ENCODE data around the gene TCOF1. TPM values are rescaled to one million over a fixed set of nuclear protein-coding genes. Genes with fewer than 3 reads are reported as not detected.

Gene TCOF1
- total RNA-seq, 2 experiments from 2014 or later = 79.0 to 81.3 TPM

- DNase-seq (no peak), ATAC-seq (no peak)
- Mint-ChIP-seq H3K36me3 (ENCODE audit: low read depth) (peaks cover 60% of the 10 kb centered on the region), H3K9me3 (ENCODE audit: insufficient read depth) (no peaks in the 10 kb centered on the region), H3K4me3 (no peak overlapping the region), H3K4me1 (ENCODE audit: low read depth) (peaks cover 39% of the 10 kb centered on the region), H3K27ac (no peak overlapping the region), H3K27me3 (ENCODE audit: low read depth) (no peaks in the 10 kb centered on the region)
- ChIA-PET POLR2A (interaction anchor here (0.5 kb wide), 1 partner anchor 10 kb away, joined by 4 read pairs; no protein-coding TSS in a partner anchor), CTCF (interaction anchor here (1.9 kb wide), 1 partner anchor 45 kb away, joined by 4 read pairs; no protein-coding TSS in a partner anchor)
Observed at GRCh38 chr5:150443242-150444075, 86.0 kb downstream of the TCOF1 start.

- Mint-ChIP-seq H3K9me3 (ENCODE audit: insufficient read depth) (no peaks in the 10 kb centered on the region), H3K27ac (no peak overlapping the region), H3K27me3 (ENCODE audit: low read depth) (no peaks in the 10 kb centered on the region), H3K4me1 (ENCODE audit: low read depth) (peaks cover 39% of the 10 kb centered on the region), H3K4me3 (no peak overlapping the region), H3K36me3 (ENCODE audit: low read depth) (peaks cover 69% of the 10 kb centered on the region)
- CTCF ChIA-PET = interaction anchor here (1.2 kb wide), 1 partner anchor 9 kb away, joined by 6 read pairs; no protein-coding TSS in a partner anchor
- ATAC-seq = no peak
- no peak for DNase-seq
- POLR2A ChIA-PET = no interaction called here
Observed at GRCh38 chr5:150444770-150445169, 87.3 kb downstream of the TCOF1 start.

- no peak for ATAC-seq
- POLR2A ChIA-PET = interaction anchor here (1.5 kb wide), 1 partner anchor 34 kb away, joined by 12 read pairs; the partner anchor contains the start of gene CD74
- H3K27me3 Mint-ChIP-seq (ENCODE audit: low read depth) = no peaks in the 10 kb centered on the region
- no peak overlapping the region for H3K4me3 Mint-ChIP-seq
- H3K36me3 Mint-ChIP-seq (ENCODE audit: low read depth) = peaks cover 71% of the 10 kb centered on the region
- CTCF ChIA-PET = interaction anchor here (0.8 to 1.4 kb wide), 4 partner anchors 8 to 33 kb away, joined by 3 to 6 read pairs (median 4); partner anchors contain the start of gene CD74
- no peak for DNase-seq
- H3K4me1 Mint-ChIP-seq (ENCODE audit: low read depth) = peaks cover 45% of the 10 kb centered on the region
- no peaks in the 10 kb centered on the region for H3K9me3 Mint-ChIP-seq (ENCODE audit: insufficient read depth)
- peak overlapping the region; percentile 50 for H3K27ac Mint-ChIP-seq
Observed at GRCh38 chr5:150446088-150446487, 88.6 kb downstream of the TCOF1 start.

- DNase-seq = no peak
- CTCF ChIA-PET = interaction anchor here (0.8 to 1.4 kb wide), 3 partner anchors 9 to 34 kb away, joined by 3 to 5 read pairs (median 3); partner anchors contain the start of gene CD74
- H3K27ac Mint-ChIP-seq = peak overlapping the region; percentile 50
- ATAC-seq = no peak
- H3K4me3 Mint-ChIP-seq = no peak overlapping the region
- H3K4me1 Mint-ChIP-seq (ENCODE audit: low read depth) = peaks cover 45% of the 10 kb centered on the region
- no peaks in the 10 kb centered on the region for H3K27me3 Mint-ChIP-seq (ENCODE audit: low read depth)
- POLR2A ChIA-PET = interaction anchor here (1.5 kb wide), 1 partner anchor 35 kb away, joined by 12 read pairs; the partner anchor contains the start of gene CD74
- H3K9me3 Mint-ChIP-seq (ENCODE audit: insufficient read depth) = no peaks in the 10 kb centered on the region
- peaks cover 70% of the 10 kb centered on the region for H3K36me3 Mint-ChIP-seq (ENCODE audit: low read depth)
Observed at GRCh38 chr5:150446583-150446982, 89.1 kb downstream of the TCOF1 start.

- H3K27me3 Mint-ChIP-seq (ENCODE audit: low read depth) = no peaks in the 10 kb centered on the region
- POLR2A ChIA-PET = interaction anchor here (1.5 kb wide), 1 partner anchor 35 kb away, joined by 12 read pairs; the partner anchor contains the start of gene CD74
Observed at GRCh38 chr5:150447188-150447587, 89.7 kb downstream of the TCOF1 start.

GRCh38 chr5:150448334-150448733 is 90.8 kb downstream of the TCOF1 start:
- H3K27ac Mint-ChIP-seq = peak overlapping the region; percentile 99
- CTCF ChIA-PET = interaction anchor here (1.0 to 1.1 kb wide), 2 partner anchors 37 to 97 kb away, joined by 3 read pairs; no protein-coding TSS in a partner anchor
- H3K9me3 Mint-ChIP-seq (ENCODE audit: insufficient read depth) = no peaks in the 10 kb centered on the region
- ATAC-seq (no peak), DNase-seq (no peak)
- no peaks in the 10 kb centered on the region for H3K27me3 Mint-ChIP-seq (ENCODE audit: low read depth)
- peaks cover 41% of the 10 kb centered on the region for H3K4me1 Mint-ChIP-seq (ENCODE audit: low read depth)
- POLR2A ChIA-PET = no interaction called here
- peak overlapping the region; percentile 91 for H3K4me3 Mint-ChIP-seq
- H3K36me3 Mint-ChIP-seq (ENCODE audit: low read depth) = peaks cover 56% of the 10 kb centered on the region

More at GRCh38 chr5:150447188-150447587, 89.7 kb downstream of the TCOF1 start:
- DNase-seq (no peak), ATAC-seq (no peak)
- Mint-ChIP-seq H3K9me3 (ENCODE audit: insufficient read depth) (no peaks in the 10 kb centered on the region), H3K27ac (no peak overlapping the region), H3K4me3 (peak overlapping the region; percentile 91), H3K36me3 (ENCODE audit: low read depth) (peaks cover 64% of the 10 kb centered on the region), H3K4me1 (ENCODE audit: low read depth) (peaks cover 45% of the 10 kb centered on the region)
- CTCF ChIA-PET = interaction anchor here (1.0 to 1.1 kb wide), 2 partner anchors 36 to 96 kb away, joined by 3 read pairs; no protein-coding TSS in a partner anchor

- POLR2A ChIA-PET = interaction anchor here (0.7 to 2.9 kb wide), 12 partner anchors 9 to 251 kb away, joined by 3 to 36 read pairs (median 5); partner anchors contain the start of genes CD74 and RBM22
- Mint-ChIP-seq H3K9me3 (ENCODE audit: insufficient read depth) (no peaks in the 10 kb centered on the region), H3K4me1 (ENCODE audit: low read depth) (peaks cover 35% of the 10 kb centered on the region), H3K4me3 (peak overlapping the region; percentile 91), H3K27ac (peak overlapping the region; percentile 99), H3K27me3 (ENCODE audit: low read depth) (no peaks in the 10 kb centered on the region), H3K36me3 (ENCODE audit: low read depth) (peaks cover 49% of the 10 kb centered on the region)
- DNase-seq (peak; percentile 23), ATAC-seq (peak; percentile 52)
- CTCF ChIA-PET = interaction anchor here (0.7 to 2.6 kb wide), 10 partner anchors 8 to 677 kb away, joined by 3 to 19 read pairs (median 5); partner anchors contain the start of gene CD74
Observed at GRCh38 chr5:150448952-150449516, 91.5 kb downstream of the TCOF1 start.

Other genes starting within 250 kb of the TCOF1 start
- 10 to 100 TPM; 47.0 to 49.0 TPM for gene PDGFRB, start 201.9 kb upstream of the TCOF1 start, total RNA-seq
- not detected for gene CDX1, start 190.9 kb upstream of the TCOF1 start, total RNA-seq
- not detected for gene SLC6A7, start 167.6 kb upstream of the TCOF1 start, total RNA-seq
- not detected for gene CAMK2A, start 67.9 kb upstream of the TCOF1 start, total RNA-seq
- not detected for gene ARSI, start 54.8 kb upstream of the TCOF1 start, total RNA-seq
- 100 to 1,000 TPM; 395 to 407 TPM for gene CD74, start 55.2 kb downstream of the TCOF1 start, total RNA-seq
- gene RPS14, start 92.0 kb downstream of the TCOF1 start, total RNA-seq = 1,000 to 10,000 TPM; 2,046 to 2,123 TPM
- gene NDST1, start 150.4 kb downstream of the TCOF1 start, total RNA-seq = under 1 TPM; 0.63 TPM